Effector CD4-positive, alpha-beta T cell (primary cell): ENCODE data around the gene SEPSECS.

ENCODE experiments used
- DNase-seq: peaks from one replicate; pipeline ENCODE4 v3.0.0-alpha.2; 2020

The SEPSECS gene

GRCh38 chr4:25078523-25078922 lies 81.7 kb downstream of the SEPSECS start:
- no peak for DNase-seq

DNA sequence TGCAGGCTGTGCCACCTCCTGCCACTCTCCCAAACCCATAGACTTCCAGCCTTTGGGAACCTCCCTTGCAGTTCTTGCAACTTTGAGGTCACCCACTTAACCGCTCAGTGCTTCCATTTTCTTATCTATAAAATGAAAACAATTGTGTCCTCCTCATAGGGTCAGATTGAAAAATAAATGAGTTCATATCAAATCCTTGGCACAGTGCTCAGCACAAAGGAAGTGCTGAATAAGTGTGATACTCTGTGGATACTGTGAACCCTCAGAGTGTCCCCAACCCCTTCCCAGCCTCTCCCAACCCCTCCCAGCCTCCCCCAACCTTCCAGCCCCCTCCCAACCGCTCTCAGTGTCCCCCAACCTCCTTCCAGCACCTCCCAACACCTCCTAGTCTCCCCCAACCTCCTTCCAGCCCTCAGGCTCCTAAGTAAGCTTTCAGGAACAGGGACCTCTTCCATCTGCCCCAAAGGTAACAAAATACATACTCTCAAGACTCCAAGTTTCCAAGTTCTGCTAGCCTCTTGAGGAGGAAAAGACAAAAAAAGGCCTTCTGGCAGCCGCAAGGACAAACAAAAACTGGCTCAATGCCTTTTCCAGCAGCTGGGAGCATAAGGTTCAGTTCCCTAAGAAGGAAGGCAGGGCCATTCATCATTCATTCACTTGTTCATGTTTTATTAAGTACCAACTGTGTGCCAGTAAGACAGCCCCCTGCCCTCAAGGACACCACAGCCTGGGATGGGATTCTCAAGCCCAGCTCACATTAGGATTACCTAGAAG lies 83.4 kb downstream of the SEPSECS start:
- no peak for DNase-seq

DNA sequence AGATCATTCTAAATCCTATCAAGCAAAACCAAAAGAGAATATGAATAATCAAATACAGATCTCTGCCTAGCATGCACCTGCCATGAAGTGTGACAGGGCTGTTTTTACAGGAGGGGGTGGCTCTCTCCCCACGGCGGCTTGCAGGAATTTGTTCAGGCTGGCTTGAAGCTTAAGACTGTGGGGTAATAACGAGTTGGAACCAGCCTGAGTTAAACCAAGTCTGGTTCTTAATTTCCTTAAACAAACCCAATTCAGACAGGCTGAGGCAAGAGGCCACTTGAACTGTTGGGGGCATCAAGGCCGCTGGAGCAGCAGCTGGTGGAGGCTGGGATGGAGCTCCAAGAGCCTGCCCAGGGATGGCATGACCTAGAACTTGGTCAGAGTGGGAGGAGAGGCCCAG lies 84.4 kb downstream of the SEPSECS start:
- no peak for DNase-seq

GRCh38 chr4:25075129-25075528 lies 85.1 kb downstream of the SEPSECS start:
- DNase-seq, result no peak

DNA sequence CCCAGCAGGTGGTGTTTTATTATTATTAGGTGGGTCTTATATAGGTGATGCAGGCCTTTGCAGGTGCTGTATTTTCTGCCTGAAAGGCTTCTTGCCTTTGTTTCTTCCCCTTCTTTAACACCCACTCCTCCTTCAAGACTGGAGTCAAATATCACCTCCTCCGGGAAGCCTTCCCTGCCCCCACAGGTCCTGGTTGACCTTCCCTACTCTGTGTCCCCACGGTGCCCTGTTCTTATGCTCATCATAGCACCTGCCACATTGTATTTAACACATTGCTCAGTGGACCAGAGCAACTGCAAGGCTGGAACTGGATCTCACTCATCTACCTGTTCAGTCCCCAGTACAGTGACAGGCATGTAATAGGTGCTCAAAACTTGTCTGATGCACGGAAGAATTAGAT lies 89.7 kb downstream of the SEPSECS start:
- no peak for DNase-seq
